HG03378 (cell line): Measurements from ENCODE around the gene CCL15.
"Not testable (repeated sequence)": the region's sequence is repeated elsewhere in the genome, so short reads cannot be mapped to it uniquely, and the experiment has no call there.

Experiments
- ATAC-seq: cut with Tn5 transposase; IDR thresholded peaks from one replicate; pipeline ENCODE4 v1.9.1; 2021; ENCODE audit warnings: mild to moderate bottlenecking, moderate library complexity; ENCODE audit not compliant: unreplicated experiment

Gene CCL15

DNA sequence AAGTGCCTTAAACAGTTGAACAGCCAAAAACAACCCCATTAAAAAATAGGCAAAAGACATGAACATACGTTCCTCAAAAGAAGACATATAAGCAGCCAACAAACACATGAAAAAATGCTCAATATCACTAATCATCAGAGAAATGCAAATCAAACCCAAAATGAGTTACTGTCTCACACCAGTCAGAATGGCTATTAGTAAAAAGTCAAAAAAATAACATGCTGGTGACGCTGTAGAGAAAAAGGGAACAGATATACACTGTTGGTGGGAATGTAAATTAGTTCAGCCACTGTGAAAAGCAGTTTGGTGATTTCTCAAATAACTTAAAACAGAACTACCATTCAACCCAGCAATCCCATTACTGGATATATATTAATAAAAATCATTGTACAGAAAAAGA, 6.0 kb downstream of the CCL15 start:
- ATAC-seq = not testable (repeated sequence)

DNA sequence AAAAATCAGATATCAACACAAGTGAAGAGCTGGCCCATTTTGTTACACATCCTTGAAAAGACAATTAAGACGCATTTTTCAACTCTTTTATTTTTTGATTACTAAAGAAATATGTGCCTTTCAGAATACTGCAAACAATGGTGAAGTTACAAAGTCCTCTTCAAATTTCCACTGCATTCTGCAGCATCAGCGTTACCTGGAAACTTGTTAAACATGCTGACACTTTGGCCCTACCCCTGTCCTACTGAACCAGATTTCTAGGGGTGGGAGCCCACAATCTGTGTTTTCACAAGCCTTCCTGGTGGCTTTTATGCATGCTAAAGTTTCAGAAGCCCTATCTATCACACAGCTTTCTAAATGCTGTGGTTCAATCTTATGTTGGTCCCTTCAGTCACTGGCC, 10.3 kb downstream of the CCL15 start:
- no peak for ATAC-seq

DNA sequence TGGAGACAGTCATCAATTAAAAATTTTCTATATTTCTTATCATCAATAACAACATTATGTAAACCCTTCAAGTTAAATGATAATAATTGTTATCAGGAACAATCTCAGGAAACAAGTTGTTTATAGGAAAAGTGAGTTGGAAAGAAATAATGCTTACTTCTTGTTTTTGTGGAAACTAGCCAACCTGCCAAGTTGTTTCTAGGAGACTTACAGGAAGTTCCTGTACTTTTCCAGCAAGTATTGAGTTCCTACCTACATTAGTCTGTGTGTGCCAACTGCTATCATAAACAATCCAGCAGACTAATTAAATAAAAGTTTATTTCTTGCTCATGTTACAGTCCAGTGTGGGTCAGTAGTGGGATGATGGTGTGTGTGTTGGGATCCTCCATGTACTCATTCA, 13.2 kb downstream of the CCL15 start:
- ATAC-seq = no peak

DNA sequence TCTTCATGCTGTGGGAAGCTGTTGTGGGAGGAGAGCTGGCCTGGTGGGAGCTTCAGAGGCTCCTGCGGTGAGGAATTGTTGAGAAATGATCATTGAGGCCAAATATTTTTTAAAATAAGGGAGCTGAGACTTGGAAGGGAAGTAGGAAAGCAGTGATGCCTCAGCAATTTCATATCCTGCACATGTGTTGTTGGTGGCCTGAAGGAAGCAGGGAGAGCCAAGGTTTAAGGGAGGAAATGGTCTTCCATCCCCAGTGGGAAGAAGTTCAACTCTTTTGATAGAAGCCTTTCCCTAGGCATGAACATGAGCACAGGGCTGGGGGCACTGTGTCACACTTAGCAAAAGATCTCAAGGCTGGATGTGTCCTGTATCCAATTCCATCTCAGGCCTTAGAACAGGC, 14.7 kb downstream of the CCL15 start, which contains the start of gene CCL14:
CCL14 (minus strand) TSS at position 87 of the 400 bp plus-strand sequence; CDS start at position 7, 80 bp downstream.
- ATAC-seq = no peak

DNA sequence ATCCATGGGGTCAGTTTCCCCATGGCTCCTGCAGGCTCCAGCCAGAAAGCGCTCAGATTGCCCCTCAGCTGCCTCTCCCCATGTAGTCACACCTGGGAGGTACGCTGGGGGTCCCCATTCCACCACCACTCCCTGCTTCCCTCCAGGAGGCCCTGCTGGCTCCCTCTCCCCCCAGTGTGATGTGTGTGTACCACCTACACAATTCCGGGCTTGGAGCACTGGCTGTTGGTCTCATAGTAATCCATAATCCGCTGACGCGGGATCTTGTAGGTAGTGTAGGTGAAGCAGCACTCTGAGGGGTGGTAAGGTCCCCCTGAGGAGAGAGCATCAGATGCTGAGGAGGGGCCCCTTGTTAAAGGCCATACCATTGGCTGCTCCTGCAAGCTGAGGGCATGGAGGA, 17.2 kb downstream of the CCL15 start:
- no peak for ATAC-seq

DNA sequence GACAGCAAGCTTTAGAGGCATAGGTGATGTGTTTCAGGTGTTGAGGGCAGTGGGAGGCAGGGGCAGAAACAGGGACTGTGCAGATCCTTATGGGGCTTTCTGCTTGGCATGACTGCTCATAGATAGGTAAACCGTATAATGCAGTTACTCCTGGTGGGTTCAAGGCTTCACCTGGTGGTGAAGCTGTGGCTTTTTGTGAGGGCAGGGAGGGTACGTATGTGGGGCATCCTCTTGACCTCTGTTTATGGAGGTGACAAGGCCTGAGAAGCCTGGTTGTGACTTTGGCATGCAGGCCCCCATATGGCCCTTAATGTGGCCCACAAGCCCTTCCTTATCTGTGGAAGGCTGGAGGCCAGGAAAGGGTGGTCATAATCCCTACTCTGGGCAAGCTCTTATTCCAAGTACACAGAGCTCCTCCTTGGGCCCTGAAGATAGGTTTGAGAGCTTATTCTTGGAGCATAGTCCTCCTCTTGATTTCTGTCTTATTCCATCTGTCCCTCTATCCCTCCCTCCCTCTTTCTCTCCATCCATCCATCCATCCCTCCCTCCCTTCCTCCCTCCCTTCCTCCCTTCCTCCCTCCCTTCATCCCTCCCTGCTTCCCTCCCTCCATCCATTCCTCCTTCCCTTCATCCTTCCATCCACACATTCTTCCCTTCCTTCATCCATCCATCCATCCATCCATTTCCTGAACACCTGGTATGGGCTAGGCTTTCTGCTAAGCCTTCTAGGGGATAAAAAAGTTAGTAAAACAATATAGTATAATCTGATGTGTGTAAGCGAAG, 18.8 kb downstream of the CCL15 start:
- ATAC-seq = no peak

DNA sequence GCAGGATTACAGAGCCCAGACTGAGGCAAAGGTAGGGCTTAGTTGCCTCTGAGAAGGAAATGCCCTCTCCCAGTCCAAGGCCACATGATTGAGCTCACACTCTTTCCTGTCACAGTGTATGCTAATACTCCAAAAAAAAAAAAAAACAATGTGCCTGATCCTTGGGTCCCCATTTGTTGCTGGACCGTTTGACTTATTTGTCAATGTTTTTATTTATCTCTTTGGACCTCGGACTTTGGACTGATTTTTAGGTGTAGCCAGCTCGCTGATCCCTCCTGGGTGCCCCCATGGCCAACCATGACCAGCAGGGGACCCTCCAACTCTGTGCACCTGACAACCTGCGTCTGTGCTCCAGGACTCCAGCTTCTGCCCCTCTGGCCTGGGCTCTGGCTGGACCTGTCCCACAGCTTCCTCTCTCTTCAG, 19.4 kb downstream of the CCL15 start:
- no peak for ATAC-seq

DNA sequence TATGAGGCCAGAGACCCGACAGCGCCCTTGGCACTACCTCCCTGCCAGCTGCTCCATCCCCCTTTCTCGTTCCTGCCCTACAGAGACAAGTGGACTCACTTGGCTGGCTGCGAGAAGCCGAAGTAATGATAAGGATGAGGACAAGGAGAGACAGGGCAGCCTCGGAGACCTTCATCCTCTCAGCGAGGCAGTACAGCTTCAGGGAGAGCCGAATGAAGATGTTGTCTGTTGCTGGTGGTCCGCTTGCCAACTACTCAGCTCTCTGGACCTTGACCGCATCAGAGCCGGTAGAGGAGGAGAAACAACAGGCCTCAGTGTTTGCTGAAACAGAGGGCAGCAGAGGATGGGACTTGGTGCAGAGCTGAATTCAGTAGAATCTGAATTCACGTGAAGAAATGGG, 20.1 kb downstream of the CCL15 start, which contains the start of gene CCL16:
CCL16 (minus strand) TSS at position 252 of the 400 bp plus-strand sequence; CDS start at position 175, 77 bp downstream.
- no peak for ATAC-seq

DNA sequence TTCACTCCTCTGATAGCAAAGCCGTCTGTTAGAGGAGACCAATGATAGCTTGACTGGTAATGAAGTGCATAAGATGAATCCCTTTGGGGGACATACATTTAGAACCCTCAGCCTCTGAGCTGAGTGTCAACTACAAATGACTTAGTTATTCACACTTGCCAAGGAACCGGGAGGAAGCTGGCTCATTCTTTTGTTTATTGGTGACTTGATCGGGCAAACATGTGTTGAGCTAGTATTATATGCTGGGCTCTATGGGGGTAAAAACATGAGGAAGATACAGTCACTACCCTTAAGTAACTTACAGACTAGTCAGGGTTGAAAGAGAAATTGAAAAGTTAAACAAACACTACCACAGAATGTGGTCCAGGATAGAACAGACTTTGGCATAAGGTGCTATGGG, 23.0 kb downstream of the CCL15 start:
- ATAC-seq = no peak

DNA sequence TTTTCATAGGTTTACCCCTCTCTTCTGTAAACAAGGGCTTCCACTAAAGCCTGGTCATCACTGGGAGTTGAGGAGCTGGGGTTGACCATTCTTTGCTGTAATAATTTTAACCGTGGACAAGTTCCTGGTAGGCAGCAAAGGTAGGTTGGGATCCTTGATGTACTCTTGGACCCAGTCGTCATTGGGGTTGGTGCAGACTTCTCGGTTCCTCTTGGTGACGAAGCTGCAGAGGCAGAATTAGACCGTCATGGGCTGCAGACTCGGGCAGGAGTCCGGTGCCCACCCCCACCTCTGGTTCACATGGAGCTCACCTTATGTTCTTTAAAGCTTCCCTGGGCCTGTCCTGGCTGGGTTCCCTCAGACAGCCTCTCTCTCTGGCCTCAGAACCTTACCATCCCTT, 23.8 kb downstream of the CCL15 start:
- ATAC-seq = no peak

DNA sequence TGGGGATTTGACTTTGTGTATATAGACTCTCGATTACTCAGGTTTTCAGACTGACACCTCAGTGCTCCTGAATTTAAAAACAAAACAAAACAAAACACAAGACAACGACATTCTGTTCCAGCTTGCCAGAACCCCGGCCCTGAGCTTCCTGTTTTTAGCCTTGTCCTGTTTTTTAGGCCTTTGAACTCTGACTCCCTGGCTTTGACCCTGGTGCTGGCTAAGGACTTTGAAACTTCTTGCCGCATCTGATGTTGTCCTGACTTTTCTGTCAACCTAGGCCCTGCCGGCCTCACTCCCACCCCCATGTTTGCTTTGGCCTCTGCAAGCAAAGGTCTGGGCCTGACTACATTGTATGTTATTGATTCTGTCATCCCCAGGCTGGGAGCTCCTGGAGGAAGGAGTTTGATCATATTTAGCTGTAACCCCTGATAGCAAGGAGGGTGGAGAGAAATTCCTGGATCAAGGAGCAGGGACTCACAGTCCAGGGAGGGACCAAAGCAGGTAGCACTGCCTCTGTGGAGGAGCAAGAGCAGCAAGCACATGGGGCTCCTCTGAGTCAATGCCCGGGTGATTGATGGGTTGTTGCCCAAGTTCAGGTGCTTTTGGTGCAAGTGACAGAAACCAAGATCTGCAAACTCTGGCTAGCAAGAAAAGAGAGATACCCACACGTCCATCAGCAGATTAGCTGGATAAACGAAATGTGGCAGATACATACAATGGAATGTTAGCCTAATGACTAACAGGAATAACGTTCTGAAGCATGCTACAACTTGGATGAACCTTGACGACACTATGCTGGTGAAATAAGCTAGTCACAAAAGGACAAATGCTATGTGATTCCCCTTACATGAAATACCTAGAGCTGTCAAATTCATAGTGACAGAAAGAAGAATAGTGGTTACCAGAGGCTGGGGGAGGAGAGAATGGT, 27.8 kb downstream of the CCL15 start:
- ATAC-seq = no peak

DNA sequence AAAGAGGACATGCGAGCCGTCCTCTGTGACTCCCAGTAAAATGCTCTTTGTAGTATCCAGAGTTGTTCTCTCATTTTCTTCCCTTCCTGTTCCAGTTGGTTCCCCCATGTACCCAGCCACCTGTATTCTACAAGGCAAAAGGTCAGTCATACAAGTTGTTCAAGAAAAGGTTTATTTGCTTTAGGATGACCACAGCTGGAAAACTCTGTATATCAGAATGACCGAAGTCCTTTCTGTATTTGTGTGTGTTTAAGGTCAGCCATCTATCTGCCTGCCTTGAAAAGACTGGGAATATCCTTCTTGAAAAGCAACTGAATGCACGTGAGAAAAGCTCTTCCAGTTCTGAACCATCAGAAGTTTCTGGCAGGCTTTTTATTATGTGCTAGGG, 28.4 kb downstream of the CCL15 start:
- ATAC-seq = no peak

DNA sequence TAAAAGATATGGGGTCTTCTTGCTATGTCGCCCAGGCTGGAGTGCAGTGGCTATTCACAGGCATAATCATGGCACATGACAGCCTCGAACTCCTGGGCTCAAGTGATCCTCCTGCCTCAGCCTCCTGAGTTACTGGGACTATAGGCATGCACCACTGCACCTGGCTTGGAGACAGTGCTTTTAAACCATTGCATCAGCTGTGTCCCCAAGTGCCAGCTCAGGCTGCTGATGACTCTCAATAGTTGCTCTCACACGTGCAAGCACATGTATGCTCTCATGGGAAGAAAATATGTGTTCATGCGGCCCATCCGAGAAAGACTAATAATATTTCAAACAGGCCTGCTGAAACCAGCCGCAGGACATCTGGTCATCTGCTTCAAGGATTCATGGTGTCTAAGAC, 28.8 kb downstream of the CCL15 start:
- no peak for ATAC-seq

DNA sequence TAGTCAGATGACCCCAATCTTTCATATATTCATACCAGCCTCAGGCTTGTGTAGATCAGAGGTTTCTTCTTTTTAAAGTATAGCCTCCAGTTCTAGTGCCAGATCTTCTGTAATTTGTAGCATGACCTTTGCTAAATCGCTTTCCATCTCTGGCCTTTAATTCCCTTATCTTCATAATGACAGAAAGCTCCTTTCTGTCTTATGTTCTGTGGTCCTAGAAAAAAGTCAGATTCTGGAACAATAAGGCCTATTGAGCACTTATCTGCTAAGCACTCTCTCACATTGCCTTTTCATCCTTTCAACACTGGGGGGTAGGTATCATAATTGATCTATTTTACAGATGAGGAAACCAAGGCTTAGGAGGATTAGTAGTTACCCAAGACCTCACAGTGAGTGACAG, 29.3 kb downstream of the CCL15 start:
- ATAC-seq = no peak

DNA sequence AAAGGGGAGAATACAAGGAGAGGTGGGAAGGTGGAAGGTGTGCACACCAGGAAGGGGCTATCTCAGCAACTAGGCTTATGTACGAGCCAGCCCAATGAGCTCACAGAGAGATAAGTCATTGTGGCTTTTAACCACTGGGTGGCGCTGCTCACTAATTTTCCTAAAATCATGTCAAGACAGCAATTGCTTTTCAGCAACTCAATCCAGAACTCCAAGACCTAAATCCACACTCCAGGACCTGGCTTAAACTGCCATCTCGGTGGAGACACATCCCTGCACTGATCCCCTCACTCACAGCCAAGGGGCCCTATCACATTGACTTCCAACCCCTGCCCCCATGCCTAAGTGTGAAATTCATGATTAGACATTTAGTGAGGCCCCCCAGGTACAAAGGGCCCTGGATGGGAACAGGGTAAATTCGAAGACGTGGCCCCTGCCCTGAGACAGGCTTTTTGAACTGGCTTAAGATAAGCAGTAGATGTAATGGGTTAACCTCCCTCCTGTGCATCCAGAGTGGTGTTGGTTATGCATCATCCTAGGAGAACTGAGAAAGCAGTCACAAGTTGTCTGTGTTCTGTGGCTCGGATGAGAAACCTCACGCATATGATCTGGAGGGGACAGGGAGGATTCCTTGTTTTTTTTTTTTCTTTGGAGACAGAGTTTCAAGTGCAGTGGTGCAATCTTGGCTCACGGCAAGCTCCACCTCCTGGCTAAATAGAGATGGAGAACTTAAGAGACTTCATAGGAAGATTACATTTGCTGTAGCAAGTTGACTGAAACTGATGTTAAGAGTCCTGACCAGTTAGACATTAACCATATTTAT, 31.6 kb downstream of the CCL15 start:
- ATAC-seq = no peak

DNA sequence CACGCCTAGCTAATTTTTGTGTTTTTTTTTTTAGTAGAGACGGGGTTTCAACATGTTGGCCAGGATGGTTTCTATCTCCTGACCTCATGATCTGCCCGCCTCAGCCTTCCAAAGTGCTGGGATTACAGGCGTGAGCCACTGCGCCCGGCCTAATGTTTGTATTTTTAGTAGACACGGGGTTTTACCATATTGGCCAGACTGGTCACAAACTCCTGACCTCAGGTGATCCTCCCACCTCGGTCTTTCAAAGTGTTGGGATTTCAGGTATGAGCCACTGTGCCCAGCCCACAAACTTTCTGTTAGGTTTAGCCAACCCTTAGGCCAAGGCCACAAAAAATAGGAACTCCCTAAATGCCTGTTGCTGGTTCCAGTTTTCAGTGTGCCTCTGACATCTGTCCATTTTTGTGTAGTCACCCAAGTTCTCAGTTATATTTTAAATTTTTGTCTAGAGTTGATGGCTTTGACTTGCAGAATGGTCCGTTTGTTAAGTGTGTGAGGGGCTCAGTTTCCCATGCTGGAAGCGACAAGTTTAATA, 32.8 kb downstream of the CCL15 start:
- ATAC-seq = no peak

DNA sequence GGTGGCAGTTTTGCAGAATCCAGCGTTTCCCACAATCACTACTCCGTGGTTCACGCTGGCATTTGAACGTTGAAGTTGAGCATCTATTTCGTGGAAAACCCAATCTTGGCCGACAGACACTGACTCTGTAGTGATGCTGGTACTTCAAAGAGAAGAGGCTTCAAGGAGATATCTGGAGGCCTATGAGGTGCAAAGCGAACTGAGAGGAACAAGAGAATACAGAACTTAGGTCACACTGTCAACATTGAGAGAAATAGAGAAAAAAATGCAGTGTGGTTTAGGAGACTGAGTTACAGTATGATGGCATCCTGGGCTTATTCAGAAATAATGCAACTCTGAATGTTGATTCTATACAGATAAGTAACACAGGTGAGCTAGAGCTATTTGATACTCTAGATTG, 36.1 kb downstream of the CCL15 start:
- no peak for ATAC-seq

DNA sequence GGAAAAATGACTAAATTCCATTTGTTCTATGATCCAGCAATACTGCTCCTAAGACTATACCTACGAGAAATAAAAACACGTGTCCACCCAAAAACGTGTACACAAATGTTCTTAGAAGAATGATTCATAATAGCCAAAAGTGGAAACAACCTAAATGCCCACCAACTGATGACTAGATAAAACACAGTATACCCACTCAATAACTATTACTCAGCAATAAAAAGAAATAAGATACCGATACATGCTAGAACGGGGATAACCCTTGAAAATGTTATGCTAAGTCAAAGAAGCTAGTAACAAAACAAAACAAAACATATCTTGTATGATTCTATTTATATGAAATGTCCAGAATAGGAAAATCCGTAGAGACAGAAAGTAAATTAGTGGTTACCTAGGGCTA, 37.7 kb downstream of the CCL15 start:
- no peak for ATAC-seq

DNA sequence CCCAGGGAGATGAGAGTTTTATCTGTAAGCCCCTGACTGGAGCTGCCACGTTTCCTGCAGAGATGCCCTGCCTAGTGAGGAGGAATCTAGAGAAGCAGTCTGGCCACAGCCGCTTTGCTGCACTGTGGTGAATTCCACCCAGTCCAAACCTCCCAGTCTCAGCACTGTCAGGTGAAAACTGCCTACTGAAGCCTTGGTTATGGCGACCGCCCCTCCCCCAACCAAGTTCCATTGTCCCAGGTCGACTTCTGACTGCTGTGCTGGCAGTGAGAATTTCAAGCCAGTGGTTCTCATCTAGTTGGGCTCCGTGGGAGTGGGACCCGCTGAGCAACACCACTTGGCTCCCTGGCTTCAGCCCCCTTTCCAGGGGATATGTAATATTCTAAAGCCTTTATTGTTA, 47.6 kb downstream of the CCL15 start:
- no peak for ATAC-seq

DNA sequence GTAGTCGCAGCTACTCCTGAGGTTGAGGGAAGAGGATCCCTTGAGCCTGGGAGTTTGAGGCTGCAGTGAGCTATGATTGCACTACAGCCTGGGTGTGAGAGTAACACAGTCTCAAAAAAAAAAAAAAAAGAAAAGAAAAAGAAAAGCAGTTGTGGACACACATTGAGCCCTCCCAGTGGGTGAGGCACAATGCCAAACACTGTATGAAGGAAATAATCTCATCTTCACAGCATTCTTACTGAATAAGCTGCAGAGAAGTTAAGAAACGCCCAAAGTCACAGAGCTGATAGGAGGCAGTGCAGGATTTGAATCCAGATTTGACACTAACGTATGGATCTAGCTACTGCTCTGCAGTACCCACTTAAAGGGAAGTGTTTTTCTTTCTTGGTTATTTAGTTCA, 52.0 kb downstream of the CCL15 start:
- ATAC-seq = no peak

DNA sequence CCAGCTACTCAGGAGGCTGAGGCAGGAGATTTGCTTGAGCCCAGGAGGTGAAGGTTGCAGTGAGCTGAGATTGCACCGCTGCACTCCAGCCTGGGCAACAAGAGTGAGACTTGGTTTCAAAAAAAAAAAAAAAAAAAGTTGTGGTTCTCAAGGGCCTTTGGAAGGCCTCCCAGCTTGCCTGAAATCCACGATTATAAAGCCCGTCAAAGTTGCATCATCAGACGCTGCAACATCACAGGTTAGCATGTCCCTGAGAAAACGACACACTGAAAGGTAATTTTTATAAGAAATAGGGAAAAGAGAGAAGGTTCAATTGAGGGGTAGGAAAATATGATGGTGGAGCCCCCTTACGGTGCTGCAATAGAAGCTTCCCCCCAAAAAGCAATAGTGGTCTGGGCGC, 53.3 kb downstream of the CCL15 start:
- ATAC-seq = no peak
